ENCODE data around the gene GMEB1.

Gene GMEB1

DNA sequence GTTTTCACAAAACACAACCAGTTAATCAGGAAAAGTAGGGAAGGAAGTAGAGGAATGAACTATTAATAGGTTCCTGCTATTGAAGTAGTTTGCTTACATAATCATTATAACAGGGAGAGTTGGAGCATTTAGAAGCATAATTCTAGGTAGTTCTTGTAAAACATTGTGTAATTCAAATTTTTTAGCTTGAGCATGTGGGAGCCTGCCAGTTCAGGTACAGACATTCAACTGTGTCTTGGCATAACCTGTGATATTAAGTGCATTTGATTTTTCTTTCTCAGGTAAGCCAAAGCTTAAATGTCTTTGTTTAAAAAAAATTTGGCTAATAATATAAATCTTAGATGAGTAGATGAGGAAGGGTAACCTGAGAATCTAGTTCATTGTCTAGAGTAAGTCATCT, 71.5 kb downstream of the GMEB1 start:
- Histone ChIP-seq H3K27ac (ENCODE audit: low read length) (no peak overlapping the region), H3K4me2 (ENCODE audit: insufficient read depth, low read length) (peak overlapping the region; percentile 74), H3K9ac (ENCODE audit: low read depth, low read length) (peak overlapping the region; percentile 98; the same call in 1 of the 2 replicates), H3K4me3 (ENCODE audit: low read depth in 1 of 2, low read length in 2 of 2) (peak overlapping the region in 1 of 2 experiments; percentile 93; a peak in 2 of 4 replicates), H3K9me3 (ENCODE audit: insufficient read depth, low read length, severe bottlenecking) (no peaks in the 10 kb centered on the region), H3K27me3 (ENCODE audit: insufficient read depth, low read length, poor library complexity) (no peaks in the 10 kb centered on the region), H3K79me2 (ENCODE audit: insufficient read depth, low read length) (peaks cover 84% of the 10 kb centered on the region), H3K4me1 (ENCODE audit: insufficient read depth, low read length) (peaks cover 82% of the 10 kb centered on the region), H4K20me1 (ENCODE audit: insufficient read depth, low read length) (peaks cover 76% of the 10 kb centered on the region), H3K36me3 (ENCODE audit: insufficient read depth, low read length) (peaks cover 78% of the 10 kb centered on the region), H2AFZ (ENCODE audit: low read depth, low read length) (no peak overlapping the region)
- no peak for ATAC-seq (ENCODE audit: insufficient read depth, low read depth)
- DNase-seq: no peak
- TF ChIP-seq CTCF (IDR thresholded peaks at IDR 0.05; ENCODE audit: borderline replicate concordance, extremely low read depth, low read length, poor library complexity, severe bottlenecking): no peak
- no peak for TF ChIP-seq EZH2 (IDR thresholded peaks at IDR 0.05; ENCODE audit: borderline replicate concordance, low read depth, low read length, severe bottlenecking)

DNA sequence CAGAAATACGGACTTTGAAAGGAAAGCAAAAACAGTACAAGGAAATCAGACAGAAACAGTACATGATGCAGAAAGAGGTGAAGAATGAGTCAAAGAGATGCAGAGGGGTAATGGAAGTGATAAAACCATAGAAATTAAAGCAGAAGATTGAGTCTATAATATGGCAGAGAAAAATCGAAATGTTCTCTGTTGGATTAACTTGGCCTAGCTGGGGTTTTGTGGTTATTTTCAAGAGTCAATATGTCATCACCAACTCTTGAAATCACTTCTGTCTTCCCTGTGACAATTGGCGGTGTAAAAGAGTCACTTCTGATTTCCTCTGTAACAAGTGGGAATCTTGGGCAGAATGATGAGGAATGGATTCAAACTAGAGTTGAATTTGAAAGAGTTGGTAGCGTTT, 75.6 kb downstream of the GMEB1 start:
- ATAC-seq (ENCODE audit: insufficient read depth, low read depth): no peak
- TF ChIP-seq EZH2 (IDR thresholded peaks at IDR 0.05; ENCODE audit: borderline replicate concordance, low read depth, low read length, severe bottlenecking): no peak
- TF ChIP-seq CTCF (IDR thresholded peaks at IDR 0.05; ENCODE audit: borderline replicate concordance, extremely low read depth, low read length, poor library complexity, severe bottlenecking): no peak
- H3K36me3 ChIP-seq (ENCODE audit: insufficient read depth, low read length): peaks cover 96% of the 10 kb centered on the region
- H3K9ac ChIP-seq (ENCODE audit: low read depth, low read length): no peak overlapping the region
- peaks cover 97% of the 10 kb centered on the region for H4K20me1 ChIP-seq (ENCODE audit: insufficient read depth, low read length)
- H3K27ac ChIP-seq (ENCODE audit: low read length): no peak overlapping the region
- DNase-seq: no peak
- H2AFZ ChIP-seq (ENCODE audit: low read depth, low read length): no peak overlapping the region
- peaks cover 96% of the 10 kb centered on the region for H3K4me1 ChIP-seq (ENCODE audit: insufficient read depth, low read length)
- H3K27me3 ChIP-seq (ENCODE audit: insufficient read depth, low read length, poor library complexity): no peaks in the 10 kb centered on the region
- peak overlapping the region in 1 of 2 experiments; percentile 13; a peak in 1 of 4 replicates for H3K4me3 ChIP-seq (ENCODE audit: low read depth in 1 of 2, low read length in 2 of 2)
- H3K79me2 ChIP-seq (ENCODE audit: insufficient read depth, low read length): peaks cover 100% of the 10 kb centered on the region
- peak overlapping the region; percentile 59; the same call in 1 of the 2 replicates for H3K4me2 ChIP-seq (ENCODE audit: insufficient read depth, low read length)
- no peaks in the 10 kb centered on the region for H3K9me3 ChIP-seq (ENCODE audit: insufficient read depth, low read length, severe bottlenecking)

GRCh38 chr1:28745653-28746173, 77.1 kb downstream of the GMEB1 start:
- Histone ChIP-seq H4K20me1 (ENCODE audit: insufficient read depth, low read length) (peaks cover 99% of the 10 kb centered on the region), H3K9me3 (ENCODE audit: insufficient read depth, low read length, severe bottlenecking) (no peaks in the 10 kb centered on the region), H3K4me3 (ENCODE audit: low read depth in 1 of 2, low read length in 2 of 2) (peak overlapping the region in 1 of 2 experiments; percentile 36; a peak in 1 of 4 replicates), H3K4me1 (ENCODE audit: insufficient read depth, low read length) (peaks cover 93% of the 10 kb centered on the region), H3K4me2 (ENCODE audit: insufficient read depth, low read length) (peak overlapping the region; percentile 59), H3K27ac (ENCODE audit: low read length) (no peak overlapping the region), H3K36me3 (ENCODE audit: insufficient read depth, low read length) (peaks cover 95% of the 10 kb centered on the region), H2AFZ (ENCODE audit: low read depth, low read length) (no peak overlapping the region), H3K9ac (ENCODE audit: low read depth, low read length) (no peak overlapping the region), H3K79me2 (ENCODE audit: insufficient read depth, low read length) (peaks cover 100% of the 10 kb centered on the region), H3K27me3 (ENCODE audit: insufficient read depth, low read length, poor library complexity) (no peaks in the 10 kb centered on the region)
- DNase-seq (no peak), ATAC-seq (ENCODE audit: insufficient read depth, low read depth) (no peak)
- TF ChIP-seq EZH2 (IDR thresholded peaks at IDR 0.05; ENCODE audit: borderline replicate concordance, low read depth, low read length, severe bottlenecking) (no peak), CTCF (IDR thresholded peaks at IDR 0.05; ENCODE audit: borderline replicate concordance, extremely low read depth, low read length, poor library complexity, severe bottlenecking) (no peak)
